CD4-positive, alpha-beta T cell treated with Interleukin-15 for 1 hour (primary cell): Measurements from ENCODE around the gene COL5A2.

Experiments used
- DNase-seq: peaks from one replicate; pipeline ENCODE4 v3.0.0-alpha.2; 2020

COL5A2 gene

GRCh38 chr2:189179570-189179950 lies at the start of gene COL5A2:
Gene COL5A2 (minus strand): TSS chr2:189179761. CDS start chr2:189179604, 157 bp downstream.
- DNase-seq = no peak

GRCh38 chr2:189226017-189226416 lies 46.5 kb upstream of the COL5A2 start:
- no peak for DNase-seq

- no peak for DNase-seq
Measured at GRCh38 chr2:189225032-189225431, 45.5 kb upstream of the COL5A2 start.

GRCh38 chr2:189222468-189223105 lies 43.0 kb upstream of the COL5A2 start:
- no peak for DNase-seq

- no peak for DNase-seq
Measured at GRCh38 chr2:189221811-189222467, 42.4 kb upstream of the COL5A2 start.

- DNase-seq = no peak
Measured at GRCh38 chr2:189218236-189218635, 38.7 kb upstream of the COL5A2 start.

GRCh38 chr2:189217541-189217940 lies 38.0 kb upstream of the COL5A2 start:
- no peak for DNase-seq

GRCh38 chr2:189217051-189217450 lies 37.5 kb upstream of the COL5A2 start:
- DNase-seq = no peak

- no peak for DNase-seq
Measured at GRCh38 chr2:189214484-189214883, 34.9 kb upstream of the COL5A2 start.

GRCh38 chr2:189213250-189213649 lies 33.7 kb upstream of the COL5A2 start:
- no peak for DNase-seq

GRCh38 chr2:189210250-189211087 lies 30.9 kb upstream of the COL5A2 start:
- no peak for DNase-seq

- DNase-seq = no peak
Measured at GRCh38 chr2:189208254-189208653, 28.7 kb upstream of the COL5A2 start.

- DNase-seq = no peak
Measured at GRCh38 chr2:189204322-189204941, 24.9 kb upstream of the COL5A2 start.

GRCh38 chr2:189203177-189203799 lies 23.7 kb upstream of the COL5A2 start:
- DNase-seq = no peak

- no peak for DNase-seq
Measured at GRCh38 chr2:189199797-189200196, 20.2 kb upstream of the COL5A2 start.

- DNase-seq = no peak
Measured at GRCh38 chr2:189192766-189193165, 13.2 kb upstream of the COL5A2 start.

GRCh38 chr2:189191766-189192165 lies 12.2 kb upstream of the COL5A2 start:
- no peak for DNase-seq

- no peak for DNase-seq
Measured at GRCh38 chr2:189190685-189191084, 11.1 kb upstream of the COL5A2 start.

- no peak for DNase-seq
Measured at GRCh38 chr2:189188115-189188805, 8.7 kb upstream of the COL5A2 start.

GRCh38 chr2:189183170-189183569 lies 3.6 kb upstream of the COL5A2 start:
- no peak for DNase-seq

- no peak for DNase-seq
Measured at GRCh38 chr2:189181706-189182105, 2.1 kb upstream of the COL5A2 start.
